ENCODE data around the gene HAGHL. TPM values are rescaled to one million over a fixed set of nuclear protein-coding genes. Genes with fewer than 3 reads are reported as not detected.

Gene HAGHL
- total and polyA plus RNA-seq, 2 donors (not counting 3 experiments of a cell fraction or from before 2014, with no cell fraction given) = 6.3 to 6.8 TPM

DNA sequence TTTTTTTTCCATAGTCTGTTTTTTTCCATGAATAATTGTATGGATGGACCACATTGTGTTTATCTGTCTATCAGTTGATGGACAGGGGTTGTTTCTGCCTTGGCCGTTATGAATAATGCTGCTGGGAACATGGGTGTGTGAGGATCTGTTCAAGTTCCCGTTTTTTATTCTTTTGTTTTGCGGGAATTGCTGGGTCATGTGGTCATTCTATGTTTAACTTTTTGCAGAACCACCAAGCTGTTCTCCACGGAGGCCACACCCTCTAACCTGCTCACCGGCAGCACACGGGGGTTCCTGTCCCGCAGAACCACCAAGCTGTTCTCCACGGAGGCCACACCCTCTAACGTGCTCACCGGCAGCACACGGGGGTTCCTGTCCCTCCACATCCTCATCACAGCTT is 27.8 kb downstream of the HAGHL start:
- ChIA-PET POLR2A (no interaction called here), CTCF (no interaction called here)
- H3K4me1 ChIP-seq (ENCODE audit: control insufficient read depth, extremely low read depth, insufficient read depth, low read length) = no peaks in the 10 kb centered on the region
- H2AFZ ChIP-seq (ENCODE audit: low read depth, low read length) = no peak overlapping the region
- BruUV-seq (replicated peaks) = no TSS peak
- dilution Hi-C loops (cut with MboI; ENCODE audit: extremely low pct_ligation_motif_present, low sequenced_read_pairs) = no loop called here
- no peaks in the 10 kb centered on the region for H4K20me1 ChIP-seq (replicated peaks; ENCODE audit: control insufficient read depth, extremely low read depth, insufficient read depth, low read length)
- H3K4me2 ChIP-seq (ENCODE audit: insufficient read depth, low read length) = no peak overlapping the region
- intact Hi-C loops (cut with micrococcal nuclease) = no loop called here
- H3K27ac ChIP-seq (ENCODE audit: insufficient read depth, low read depth, low read length) = no peak overlapping the region
- DNase-seq (ENCODE audit: low read depth, low spot score) (no peak), FAIRE-seq (no peak)
- H3K36me3 ChIP-seq (ENCODE audit: control insufficient read depth in 2 of 2, extremely low read depth in 1 of 2, insufficient read depth in 2 of 2, low read length in 2 of 2) = no peaks in the 10 kb centered on the region
- TF ChIP-seq POLR2A (IDR thresholded peaks at IDR 0.05; ENCODE audit: low read depth, low read length) (no peak), GATA2 (IDR thresholded peaks at IDR 0.05; ENCODE audit: insufficient read depth, insufficient read length, low read depth, low read length) (no peak)
- TF ChIP-seq, protein P1, sequence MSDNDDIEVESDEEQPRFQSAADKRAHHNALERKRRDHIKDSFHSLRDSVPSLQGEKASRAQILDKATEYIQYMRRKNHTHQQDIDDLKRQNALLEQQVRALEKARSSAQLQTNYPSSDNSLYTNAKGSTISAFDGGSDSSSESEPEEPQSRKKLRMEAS (IDR thresholded peaks at IDR 0.05; ENCODE audit: insufficient read depth, insufficient read length) = no peak
- H3K9ac ChIP-seq (replicated peaks; ENCODE audit: extremely low read depth, insufficient read depth, low read length) = no peak overlapping the region
- no peak overlapping the region for H3K4me3 ChIP-seq (replicated peaks in 1 of 3; ENCODE audit: insufficient read depth in 1 of 3, low read depth in 1 of 3, low read length in 3 of 3)
- H3K9me1 ChIP-seq (replicated peaks; ENCODE audit: control insufficient read depth, extremely low read depth, insufficient read depth, low read length) = no peaks in the 10 kb centered on the region
- no peaks in the 10 kb centered on the region for H3K79me2 ChIP-seq (ENCODE audit: control insufficient read depth, insufficient read depth, low read length)
- no peaks in the 10 kb centered on the region for H3K9me3 ChIP-seq (replicated peaks; ENCODE audit: control insufficient read depth, insufficient read depth, low read length)
- H3K27me3 ChIP-seq (ENCODE audit: control insufficient read depth in 2 of 2, insufficient read depth in 2 of 2, low read length in 2 of 2) = peaks cover 4 to 6% of the 10 kb centered on the region in 2 experiments

DNA sequence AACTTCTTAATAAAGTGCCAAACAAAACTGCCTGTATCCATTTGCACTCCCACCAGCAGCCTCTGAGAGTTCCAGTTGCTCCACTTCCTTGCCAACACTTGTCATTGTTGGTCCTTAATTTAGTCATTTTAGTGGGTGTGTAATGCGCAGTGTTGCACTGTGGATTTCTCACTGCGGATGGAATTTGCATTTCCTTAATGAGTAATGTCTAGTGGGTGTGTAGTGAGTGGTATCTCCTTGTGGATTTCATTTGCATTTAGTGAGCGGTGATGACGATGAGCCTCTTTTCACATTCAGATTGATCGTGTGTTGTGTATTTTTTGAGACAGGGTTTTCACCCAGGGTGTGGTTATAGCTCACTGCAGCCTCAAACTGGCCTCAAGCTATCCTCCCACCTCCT is 29.5 kb downstream of the HAGHL start:
- intact Hi-C loops (cut with micrococcal nuclease) = no loop called here
- Histone ChIP-seq H4K20me1 (replicated peaks; ENCODE audit: control insufficient read depth, extremely low read depth, insufficient read depth, low read length) (no peaks in the 10 kb centered on the region), H3K9me3 (replicated peaks; ENCODE audit: control insufficient read depth, insufficient read depth, low read length) (no peaks in the 10 kb centered on the region), H2AFZ (ENCODE audit: low read depth, low read length) (no peak overlapping the region), H3K27ac (ENCODE audit: insufficient read depth, low read depth, low read length) (no peak overlapping the region), H3K4me1 (ENCODE audit: control insufficient read depth, extremely low read depth, insufficient read depth, low read length) (no peaks in the 10 kb centered on the region), H3K4me3 (replicated peaks in 1 of 3; ENCODE audit: insufficient read depth in 1 of 3, low read depth in 1 of 3, low read length in 3 of 3) (no peak overlapping the region), H3K36me3 (ENCODE audit: control insufficient read depth in 2 of 2, extremely low read depth in 1 of 2, insufficient read depth in 2 of 2, low read length in 2 of 2) (no peaks in the 10 kb centered on the region), H3K4me2 (ENCODE audit: insufficient read depth, low read length) (no peak overlapping the region), H3K27me3 (ENCODE audit: control insufficient read depth in 2 of 2, insufficient read depth in 2 of 2, low read length in 2 of 2) (peaks cover 4% of the 10 kb centered on the region in 2 experiments), H3K9me1 (replicated peaks; ENCODE audit: control insufficient read depth, extremely low read depth, insufficient read depth, low read length) (no peaks in the 10 kb centered on the region), H3K9ac (replicated peaks; ENCODE audit: extremely low read depth, insufficient read depth, low read length) (no peak overlapping the region), H3K79me2 (ENCODE audit: control insufficient read depth, insufficient read depth, low read length) (no peaks in the 10 kb centered on the region)
- dilution Hi-C loops (cut with MboI; ENCODE audit: extremely low pct_ligation_motif_present, low sequenced_read_pairs) = no loop called here
- FAIRE-seq = no peak
- CTCF ChIA-PET = interaction anchor here (0.6 to 1.0 kb wide), 3 partner anchors 29 to 1312 kb away, joined by 3 read pairs; no protein-coding TSS in a partner anchor
- DNase-seq (ENCODE audit: low read depth, low spot score) = no peak
- TF ChIP-seq, protein P2, sequence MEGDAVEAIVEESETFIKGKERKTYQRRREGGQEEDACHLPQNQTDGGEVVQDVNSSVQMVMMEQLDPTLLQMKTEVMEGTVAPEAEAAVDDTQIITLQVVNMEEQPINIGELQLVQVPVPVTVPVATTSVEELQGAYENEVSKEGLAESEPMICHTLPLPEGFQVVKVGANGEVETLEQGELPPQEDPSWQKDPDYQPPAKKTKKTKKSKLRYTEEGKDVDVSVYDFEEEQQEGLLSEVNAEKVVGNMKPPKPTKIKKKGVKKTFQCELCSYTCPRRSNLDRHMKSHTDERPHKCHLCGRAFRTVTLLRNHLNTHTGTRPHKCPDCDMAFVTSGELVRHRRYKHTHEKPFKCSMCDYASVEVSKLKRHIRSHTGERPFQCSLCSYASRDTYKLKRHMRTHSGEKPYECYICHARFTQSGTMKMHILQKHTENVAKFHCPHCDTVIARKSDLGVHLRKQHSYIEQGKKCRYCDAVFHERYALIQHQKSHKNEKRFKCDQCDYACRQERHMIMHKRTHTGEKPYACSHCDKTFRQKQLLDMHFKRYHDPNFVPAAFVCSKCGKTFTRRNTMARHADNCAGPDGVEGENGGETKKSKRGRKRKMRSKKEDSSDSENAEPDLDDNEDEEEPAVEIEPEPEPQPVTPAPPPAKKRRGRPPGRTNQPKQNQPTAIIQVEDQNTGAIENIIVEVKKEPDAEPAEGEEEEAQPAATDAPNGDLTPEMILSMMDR (IDR thresholded peaks at IDR 0.05; ENCODE audit: extremely low read depth in 1 of 2, insufficient read depth in 1 of 2, low read depth in 1 of 2, low read length in 2 of 2) = no peak
- TF ChIP-seq GATA2 (IDR thresholded peaks at IDR 0.05; ENCODE audit: insufficient read depth, insufficient read length, low read depth, low read length) (no peak), FOS (IDR thresholded peaks at IDR 0.05; ENCODE audit: borderline replicate concordance, insufficient read depth, low read length) (no peak), JUN (IDR thresholded peaks at IDR 0.05; ENCODE audit: borderline replicate concordance, insufficient read depth, insufficient read length, low read depth) (no peak), MYC (IDR thresholded peaks at IDR 0.05; ENCODE audit: low read depth, low read length) (no peak), POLR2AphosphoS5 (IDR thresholded peaks at IDR 0.05; ENCODE audit: insufficient read depth, low read depth, low read length) (no peak), EZH2 (IDR thresholded peaks at IDR 0.05; ENCODE audit: borderline replicate concordance, low read depth, low read length, severe bottlenecking) (no peak), POLR2A (IDR thresholded peaks at IDR 0.05; ENCODE audit: low read depth, low read length) (no peak)
- TF ChIP-seq, protein P1 (IDR thresholded peaks at IDR 0.05; ENCODE audit: insufficient read depth, insufficient read length) = no peak
- POLR2A ChIA-PET = no interaction called here
- BruUV-seq (replicated peaks) = no TSS peak
